ENCODE data around the gene SPINDOC.
"Not testable (repeated sequence)": the region's sequence is repeated elsewhere in the genome, so short reads cannot be mapped to it uniquely, and the experiment has no call there.

SPINDOC gene

GRCh38 chr11:63785823-63786222, 27.4 kb upstream of the SPINDOC start:
- no peak for DNase-seq (ENCODE audit: low read depth in 4 of 4, low spot score in 1 of 4)

GRCh38 chr11:63791495-63792167, 21.6 kb upstream of the SPINDOC start:
- no peak for DNase-seq (ENCODE audit: low read depth in 4 of 4, low spot score in 1 of 4)

GRCh38 chr11:63793161-63793560, 20.1 kb upstream of the SPINDOC start:
- DNase-seq (ENCODE audit: low read depth in 4 of 4, low spot score in 1 of 4) = no peak

- DNase-seq (ENCODE audit: low read depth in 4 of 4, low spot score in 1 of 4) = no peak
Observed at GRCh38 chr11:63795066-63795465, 18.2 kb upstream of the SPINDOC start.

- DNase-seq (ENCODE audit: low read depth in 4 of 4, low spot score in 1 of 4) = no peak
Observed at GRCh38 chr11:63800921-63801320, 12.3 kb upstream of the SPINDOC start.

- no peak for DNase-seq (ENCODE audit: low read depth in 4 of 4, low spot score in 1 of 4)
Observed at GRCh38 chr11:63802637-63803414, 10.4 kb upstream of the SPINDOC start.

GRCh38 chr11:63804259-63804658, 9.0 kb upstream of the SPINDOC start:
- no peak for DNase-seq (ENCODE audit: low read depth in 4 of 4, low spot score in 1 of 4)

GRCh38 chr11:63805844-63806415, 7.3 kb upstream of the SPINDOC start:
- no peak for DNase-seq (ENCODE audit: low read depth in 4 of 4, low spot score in 1 of 4)

GRCh38 chr11:63810383-63810782, 2.9 kb upstream of the SPINDOC start:
- DNase-seq (ENCODE audit: low read depth in 4 of 4, low spot score in 1 of 4) = not testable (repeated sequence)

GRCh38 chr11:63811522-63811921, 1.7 kb upstream of the SPINDOC start:
- DNase-seq (ENCODE audit: low read depth in 4 of 4, low spot score in 1 of 4) = no peak

GRCh38 chr11:63813563-63814382, 517 bp downstream of the SPINDOC start:
- peak in 2 of 4 experiments; percentile 12 to 30 for DNase-seq (ENCODE audit: low read depth in 4 of 4, low spot score in 1 of 4)

- DNase-seq (ENCODE audit: low read depth in 4 of 4, low spot score in 1 of 4) = no peak
Observed at GRCh38 chr11:63814383-63814736, 1.1 kb downstream of the SPINDOC start.

- no peak for DNase-seq (ENCODE audit: low read depth in 4 of 4, low spot score in 1 of 4)
Observed at GRCh38 chr11:63816166-63816565, 2.9 kb downstream of the SPINDOC start.

GRCh38 chr11:63816732-63817131, 3.5 kb downstream of the SPINDOC start:
- DNase-seq (ENCODE audit: low read depth in 4 of 4, low spot score in 1 of 4) = no peak

GRCh38 chr11:63817758-63818498, 4.7 kb downstream of the SPINDOC start:
- DNase-seq (ENCODE audit: low read depth in 4 of 4, low spot score in 1 of 4) = no peak

GRCh38 chr11:63818609-63819008, 5.4 kb downstream of the SPINDOC start:
- no peak for DNase-seq (ENCODE audit: low read depth in 4 of 4, low spot score in 1 of 4)

GRCh38 chr11:63821411-63821810, 8.2 kb downstream of the SPINDOC start:
- no peak for DNase-seq (ENCODE audit: low read depth in 4 of 4, low spot score in 1 of 4)

GRCh38 chr11:63826471-63827190, 13.4 kb downstream of the SPINDOC start:
- no peak for DNase-seq (ENCODE audit: low read depth in 4 of 4, low spot score in 1 of 4)

GRCh38 chr11:63829823-63830489, 16.7 kb downstream of the SPINDOC start:
- no peak for DNase-seq (ENCODE audit: low read depth in 4 of 4, low spot score in 1 of 4)

- DNase-seq (ENCODE audit: low read depth in 4 of 4, low spot score in 1 of 4) = no peak
Observed at GRCh38 chr11:63831326-63831725, 18.1 kb downstream of the SPINDOC start.
